ENCODE measurements around the gene CHD5. TPM values are rescaled to one million over a fixed set of nuclear protein-coding genes. Genes with fewer than 3 reads are reported as not detected.

The CHD5 gene
- polyA plus RNA-seq, 1 donor from 2014 or later = 22.0 TPM

DNA sequence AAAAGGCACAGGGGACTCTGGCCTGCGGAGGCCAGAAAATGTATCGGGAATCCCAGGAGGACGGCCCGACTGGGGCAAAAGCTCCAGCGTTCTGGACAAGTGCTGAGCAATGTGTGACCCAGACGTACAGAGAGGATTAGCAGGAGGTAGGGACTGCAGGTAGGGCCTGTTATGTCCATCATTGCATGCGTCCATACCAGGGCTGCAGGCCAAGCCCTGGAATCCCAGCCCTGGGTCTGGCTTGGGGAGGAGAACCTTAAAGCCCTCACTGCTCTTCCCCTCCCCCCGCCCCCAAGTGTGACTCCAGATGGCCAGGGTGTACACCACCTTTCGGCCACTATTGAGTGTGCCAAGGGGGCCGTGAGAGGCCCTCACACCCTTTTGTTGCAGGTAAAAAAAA is 27.8 kb upstream of the CHD5 start:
- Histone ChIP-seq H3K4me3 (ENCODE audit: low read length) (no peak overlapping the region), H4K20me1 (ENCODE audit: insufficient read depth) (no peaks in the 10 kb centered on the region), H3K9me3 (ENCODE audit: low read length) (no peaks in the 10 kb centered on the region), H3K36me3 (ENCODE audit: insufficient read depth, low read length) (no peaks in the 10 kb centered on the region), H3K9ac (ENCODE audit: low read length) (no peak overlapping the region), H3K27ac (ENCODE audit: low read length) (no peak overlapping the region), H3K27me3 (ENCODE audit: insufficient read depth, low read depth, low read length) (peaks cover 42% of the 10 kb centered on the region), H3F3A (ENCODE audit: insufficient read depth, low read length, poor library complexity, severe bottlenecking) (no peaks in the 10 kb centered on the region), H3K79me2 (replicated peaks; ENCODE audit: insufficient read depth, low read length) (no peaks in the 10 kb centered on the region), H2AFZ (ENCODE audit: low read depth, low read length) (no peak overlapping the region), H3K9me2 (ENCODE audit: insufficient read depth, low read length) (no peaks in the 10 kb centered on the region), H3K4me2 (ENCODE audit: low read length) (no peak overlapping the region)
- TF ChIP-seq, protein P1, sequence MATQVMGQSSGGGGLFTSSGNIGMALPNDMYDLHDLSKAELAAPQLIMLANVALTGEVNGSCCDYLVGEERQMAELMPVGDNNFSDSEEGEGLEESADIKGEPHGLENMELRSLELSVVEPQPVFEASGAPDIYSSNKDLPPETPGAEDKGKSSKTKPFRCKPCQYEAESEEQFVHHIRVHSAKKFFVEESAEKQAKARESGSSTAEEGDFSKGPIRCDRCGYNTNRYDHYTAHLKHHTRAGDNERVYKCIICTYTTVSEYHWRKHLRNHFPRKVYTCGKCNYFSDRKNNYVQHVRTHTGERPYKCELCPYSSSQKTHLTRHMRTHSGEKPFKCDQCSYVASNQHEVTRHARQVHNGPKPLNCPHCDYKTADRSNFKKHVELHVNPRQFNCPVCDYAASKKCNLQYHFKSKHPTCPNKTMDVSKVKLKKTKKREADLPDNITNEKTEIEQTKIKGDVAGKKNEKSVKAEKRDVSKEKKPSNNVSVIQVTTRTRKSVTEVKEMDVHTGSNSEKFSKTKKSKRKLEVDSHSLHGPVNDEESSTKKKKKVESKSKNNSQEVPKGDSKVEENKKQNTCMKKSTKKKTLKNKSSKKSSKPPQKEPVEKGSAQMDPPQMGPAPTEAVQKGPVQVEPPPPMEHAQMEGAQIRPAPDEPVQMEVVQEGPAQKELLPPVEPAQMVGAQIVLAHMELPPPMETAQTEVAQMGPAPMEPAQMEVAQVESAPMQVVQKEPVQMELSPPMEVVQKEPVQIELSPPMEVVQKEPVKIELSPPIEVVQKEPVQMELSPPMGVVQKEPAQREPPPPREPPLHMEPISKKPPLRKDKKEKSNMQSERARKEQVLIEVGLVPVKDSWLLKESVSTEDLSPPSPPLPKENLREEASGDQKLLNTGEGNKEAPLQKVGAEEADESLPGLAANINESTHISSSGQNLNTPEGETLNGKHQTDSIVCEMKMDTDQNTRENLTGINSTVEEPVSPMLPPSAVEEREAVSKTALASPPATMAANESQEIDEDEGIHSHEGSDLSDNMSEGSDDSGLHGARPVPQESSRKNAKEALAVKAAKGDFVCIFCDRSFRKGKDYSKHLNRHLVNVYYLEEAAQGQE (IDR thresholded peaks at IDR 0.05; ENCODE audit: borderline replicate concordance) = no peak
- TF ChIP-seq EP300 (conservative IDR thresholded peaks at IDR 0.05; ENCODE audit: poor library complexity, severe bottlenecking) (no peak), SMC3 (conservative IDR thresholded peaks at IDR 0.05; ENCODE audit: poor library complexity) (no peak), POLR2AphosphoS5 (IDR thresholded peaks at IDR 0.05) (no peak), TAF1 (IDR thresholded peaks at IDR 0.05; ENCODE audit: low read depth) (no peak), EZH2 (IDR thresholded peaks at IDR 0.05; ENCODE audit: borderline replicate concordance, insufficient read depth, low read length, poor library complexity, severe bottlenecking) (no peak), MXI1 (conservative IDR thresholded peaks at IDR 0.05; ENCODE audit: poor library complexity, severe bottlenecking) (no peak), RAD21 (conservative IDR thresholded peaks at IDR 0.05) (no peak)
- TF ChIP-seq, protein P2, sequence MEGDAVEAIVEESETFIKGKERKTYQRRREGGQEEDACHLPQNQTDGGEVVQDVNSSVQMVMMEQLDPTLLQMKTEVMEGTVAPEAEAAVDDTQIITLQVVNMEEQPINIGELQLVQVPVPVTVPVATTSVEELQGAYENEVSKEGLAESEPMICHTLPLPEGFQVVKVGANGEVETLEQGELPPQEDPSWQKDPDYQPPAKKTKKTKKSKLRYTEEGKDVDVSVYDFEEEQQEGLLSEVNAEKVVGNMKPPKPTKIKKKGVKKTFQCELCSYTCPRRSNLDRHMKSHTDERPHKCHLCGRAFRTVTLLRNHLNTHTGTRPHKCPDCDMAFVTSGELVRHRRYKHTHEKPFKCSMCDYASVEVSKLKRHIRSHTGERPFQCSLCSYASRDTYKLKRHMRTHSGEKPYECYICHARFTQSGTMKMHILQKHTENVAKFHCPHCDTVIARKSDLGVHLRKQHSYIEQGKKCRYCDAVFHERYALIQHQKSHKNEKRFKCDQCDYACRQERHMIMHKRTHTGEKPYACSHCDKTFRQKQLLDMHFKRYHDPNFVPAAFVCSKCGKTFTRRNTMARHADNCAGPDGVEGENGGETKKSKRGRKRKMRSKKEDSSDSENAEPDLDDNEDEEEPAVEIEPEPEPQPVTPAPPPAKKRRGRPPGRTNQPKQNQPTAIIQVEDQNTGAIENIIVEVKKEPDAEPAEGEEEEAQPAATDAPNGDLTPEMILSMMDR (IDR thresholded peaks at IDR 0.05; ENCODE audit: poor library complexity, severe bottlenecking) = no peak

DNA sequence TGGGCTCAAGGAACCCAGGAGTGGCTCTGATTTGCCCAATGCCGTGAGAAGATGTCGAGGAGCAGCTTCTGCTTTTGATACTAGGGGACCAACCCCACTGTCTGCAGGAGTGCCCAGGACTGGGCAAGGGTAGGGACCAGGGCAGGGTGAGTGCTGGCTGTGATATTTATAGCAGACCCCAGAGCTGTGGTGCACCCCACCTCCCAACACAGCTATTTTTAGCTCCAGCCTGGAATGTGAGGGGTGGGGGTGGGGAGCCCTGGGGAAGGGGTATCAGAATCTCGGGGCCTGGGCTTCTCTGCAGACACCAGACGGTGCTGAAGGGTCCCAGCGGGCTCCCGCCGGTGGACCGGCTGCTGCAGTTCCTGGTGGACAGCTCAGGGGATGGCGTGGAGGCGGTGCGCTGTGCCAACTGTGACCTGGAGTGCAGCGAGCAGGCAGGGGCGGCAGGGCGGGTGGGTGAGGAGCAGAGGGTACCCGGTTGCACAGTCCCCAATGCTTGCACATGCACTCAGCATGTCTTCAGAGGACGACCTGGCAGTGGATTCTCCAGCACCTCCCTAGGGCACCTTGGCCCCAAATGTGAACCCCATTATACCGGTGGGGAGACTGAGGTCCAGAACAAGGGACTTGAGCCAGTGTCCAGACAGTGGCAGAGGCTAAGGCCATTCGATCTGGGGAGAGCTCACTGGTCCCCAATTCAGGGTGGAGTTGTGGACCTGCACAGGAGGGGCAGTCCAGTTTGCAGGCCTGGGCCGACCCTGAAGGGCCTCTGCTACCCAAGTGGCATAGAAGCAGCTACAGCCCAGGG is 27.2 kb upstream of the CHD5 start:
- H3K36me3 ChIP-seq (ENCODE audit: insufficient read depth, low read length) = no peaks in the 10 kb centered on the region
- no peaks in the 10 kb centered on the region for H3K9me3 ChIP-seq (ENCODE audit: low read length)
- H3K27me3 ChIP-seq (ENCODE audit: insufficient read depth, low read depth, low read length) = peaks cover 42% of the 10 kb centered on the region
- no peaks in the 10 kb centered on the region for H4K20me1 ChIP-seq (ENCODE audit: insufficient read depth)
- H3K9ac ChIP-seq (ENCODE audit: low read length) = no peak overlapping the region
- H3F3A ChIP-seq (ENCODE audit: insufficient read depth, low read length, poor library complexity, severe bottlenecking) = no peaks in the 10 kb centered on the region
- H2AFZ ChIP-seq (ENCODE audit: low read depth, low read length) = no peak overlapping the region
- H3K4me2 ChIP-seq (ENCODE audit: low read length) = no peak overlapping the region
- H3K79me2 ChIP-seq (replicated peaks; ENCODE audit: insufficient read depth, low read length) = no peaks in the 10 kb centered on the region
- H3K4me3 ChIP-seq (ENCODE audit: low read length) = peak overlapping the region; percentile 7
- no peak overlapping the region for H3K27ac ChIP-seq (ENCODE audit: low read length)
- H3K9me2 ChIP-seq (ENCODE audit: insufficient read depth, low read length) = no peaks in the 10 kb centered on the region
- TF ChIP-seq TAF1 (IDR thresholded peaks at IDR 0.05; ENCODE audit: low read depth) = no peak
- no peak for TF ChIP-seq EZH2 (IDR thresholded peaks at IDR 0.05; ENCODE audit: borderline replicate concordance, insufficient read depth, low read length, poor library complexity, severe bottlenecking)
- no peak for TF ChIP-seq EP300 (conservative IDR thresholded peaks at IDR 0.05; ENCODE audit: poor library complexity, severe bottlenecking)
- no peak for TF ChIP-seq SMC3 (conservative IDR thresholded peaks at IDR 0.05; ENCODE audit: poor library complexity)
- TF ChIP-seq, protein P1 (IDR thresholded peaks at IDR 0.05; ENCODE audit: borderline replicate concordance) = no peak
- no peak for TF ChIP-seq MXI1 (conservative IDR thresholded peaks at IDR 0.05; ENCODE audit: poor library complexity, severe bottlenecking)
- TF ChIP-seq RAD21 (conservative IDR thresholded peaks at IDR 0.05) = no peak
- no peak for TF ChIP-seq POLR2AphosphoS5 (IDR thresholded peaks at IDR 0.05)
- TF ChIP-seq, protein P2 (IDR thresholded peaks at IDR 0.05; ENCODE audit: poor library complexity, severe bottlenecking) = no peak

Measured in neural cell (in vitro differentiated cells).